Esophagus squamous epithelium (tissue), 4 donors: ENCODE measurements around the gene ZC3H7B.

Source experiments
- POLR2A ChIP-seq, 4 donors: fragments of 450-650 bp; IDR thresholded peaks; one replicate each; pipeline ENCODE4 v1.6.1; 2017; ENCODE audit warnings: antibody characterized with exemption in 4 of 4, mild to moderate bottlenecking in 4 of 4, moderate library complexity in 3 of 4
- TF ChIP-seq, protein P1 (sequence below), 6 experiments: fragments of 450-650 bp in 4 of 6; fragments of 200-600 bp in 2 of 6; sonication (generic) in 2 of 6; IDR thresholded peaks; one replicate each; pipeline ENCODE4 v1.5.1; 2016 to 2019; ENCODE audit warnings: antibody characterized with exemption in 6 of 6, mild to moderate bottlenecking in 4 of 6, moderate library complexity in 4 of 6

- TF ChIP-seq, protein P1, sequence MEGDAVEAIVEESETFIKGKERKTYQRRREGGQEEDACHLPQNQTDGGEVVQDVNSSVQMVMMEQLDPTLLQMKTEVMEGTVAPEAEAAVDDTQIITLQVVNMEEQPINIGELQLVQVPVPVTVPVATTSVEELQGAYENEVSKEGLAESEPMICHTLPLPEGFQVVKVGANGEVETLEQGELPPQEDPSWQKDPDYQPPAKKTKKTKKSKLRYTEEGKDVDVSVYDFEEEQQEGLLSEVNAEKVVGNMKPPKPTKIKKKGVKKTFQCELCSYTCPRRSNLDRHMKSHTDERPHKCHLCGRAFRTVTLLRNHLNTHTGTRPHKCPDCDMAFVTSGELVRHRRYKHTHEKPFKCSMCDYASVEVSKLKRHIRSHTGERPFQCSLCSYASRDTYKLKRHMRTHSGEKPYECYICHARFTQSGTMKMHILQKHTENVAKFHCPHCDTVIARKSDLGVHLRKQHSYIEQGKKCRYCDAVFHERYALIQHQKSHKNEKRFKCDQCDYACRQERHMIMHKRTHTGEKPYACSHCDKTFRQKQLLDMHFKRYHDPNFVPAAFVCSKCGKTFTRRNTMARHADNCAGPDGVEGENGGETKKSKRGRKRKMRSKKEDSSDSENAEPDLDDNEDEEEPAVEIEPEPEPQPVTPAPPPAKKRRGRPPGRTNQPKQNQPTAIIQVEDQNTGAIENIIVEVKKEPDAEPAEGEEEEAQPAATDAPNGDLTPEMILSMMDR (IDR thresholded peaks at IDR 0.05), result no peak
- TF ChIP-seq POLR2A (IDR thresholded peaks at IDR 0.05), result no peak
Measured at GRCh38 chr22:41383085-41383484, 81.8 kb downstream of the ZC3H7B start.
